COLO668 (cell line): Measurements from ENCODE around the gene ATAD2B.
"Not testable (repeated sequence)": the region's sequence is repeated elsewhere in the genome, so short reads cannot be mapped to it uniquely, and the experiment has no call there.

ENCODE experiments used
- DNase-seq: peaks from one replicate; lab custom pipeline; 2025; ENCODE audit not compliant: unreplicated experiment; lab: John Stamatoyannopoulos, UW

Gene ATAD2B

GRCh38 chr2:23751747-23752265, 175.1 kb downstream of the ATAD2B start:
- no peak for DNase-seq

DNA sequence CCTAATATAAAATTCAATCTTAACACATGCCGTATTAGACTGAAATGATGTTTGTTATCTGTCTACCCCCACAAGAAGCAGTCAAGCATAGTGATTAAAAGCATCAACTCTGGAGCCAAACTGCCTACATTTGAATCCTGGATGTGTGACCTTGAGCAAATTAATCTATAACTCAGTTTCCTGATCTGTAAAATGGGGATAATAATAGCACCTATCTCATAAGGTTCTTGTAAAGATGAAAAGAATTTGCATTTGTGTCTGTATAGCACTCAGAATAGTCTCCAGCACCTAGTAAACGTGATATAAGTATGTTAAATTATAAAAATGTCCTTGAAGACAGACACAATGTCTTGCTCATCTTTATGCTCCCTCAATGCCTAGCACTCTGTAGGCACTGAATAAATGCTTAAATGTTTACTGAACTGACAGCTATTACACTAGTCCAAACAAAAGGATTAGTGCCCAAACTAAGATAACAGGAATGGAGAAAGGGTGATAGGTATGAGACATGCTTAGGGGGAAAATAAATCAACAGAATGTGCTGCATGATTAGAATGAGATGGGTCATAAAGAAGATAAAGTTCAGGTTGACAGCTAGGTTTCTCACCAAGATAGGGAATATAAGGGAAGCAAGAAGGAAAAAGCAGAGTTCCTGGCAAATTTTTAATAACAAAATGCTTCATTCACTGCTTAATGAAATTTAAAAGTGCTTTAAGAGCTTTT, 180.6 kb downstream of the ATAD2B start:
- no peak for DNase-seq

DNA sequence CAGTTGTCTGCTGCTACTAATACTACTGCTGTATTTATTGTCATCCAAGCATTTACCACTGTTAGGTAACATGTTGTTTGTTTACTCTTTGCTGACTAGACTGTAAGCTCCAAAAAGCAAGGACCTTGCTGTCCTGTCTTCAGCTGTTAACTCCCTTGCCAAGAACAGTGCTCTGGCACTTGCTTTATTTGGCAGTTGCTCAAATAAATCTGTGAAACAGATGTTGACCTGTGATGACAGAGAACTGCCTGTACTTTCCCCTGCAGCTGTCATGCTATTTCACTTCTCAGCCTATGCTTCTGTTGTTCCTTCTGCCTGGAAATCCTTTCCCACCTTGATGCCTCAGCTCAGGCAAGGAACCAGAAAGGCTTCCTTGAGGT, 181.2 kb downstream of the ATAD2B start:
- no peak for DNase-seq

- no peak for DNase-seq
Observed at GRCh38 chr2:23745068-23745725, 181.7 kb downstream of the ATAD2B start.

DNA sequence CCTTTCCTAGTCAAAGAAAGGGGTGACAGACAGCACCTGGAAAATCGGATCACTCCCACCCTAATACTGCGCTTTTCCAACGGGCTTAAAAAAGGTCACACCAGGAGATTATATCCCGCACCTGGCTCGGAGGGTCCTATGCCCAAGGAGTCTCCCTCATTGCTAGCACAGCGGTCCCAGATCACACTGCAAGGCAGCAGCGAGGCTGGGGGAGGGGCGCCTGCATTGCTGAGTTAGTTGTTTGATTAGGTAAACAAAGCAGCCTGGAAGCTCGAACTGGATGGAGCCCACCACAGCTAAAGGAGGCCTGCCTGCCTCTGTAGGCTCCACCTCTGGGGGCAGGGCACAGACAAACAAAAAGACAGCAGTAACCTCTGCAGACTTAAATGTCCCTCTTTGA, 190.1 kb downstream of the ATAD2B start:
- DNase-seq: not testable (repeated sequence)

- DNase-seq: no peak
Observed at GRCh38 chr2:23734416-23734815, 192.5 kb downstream of the ATAD2B start.

DNA sequence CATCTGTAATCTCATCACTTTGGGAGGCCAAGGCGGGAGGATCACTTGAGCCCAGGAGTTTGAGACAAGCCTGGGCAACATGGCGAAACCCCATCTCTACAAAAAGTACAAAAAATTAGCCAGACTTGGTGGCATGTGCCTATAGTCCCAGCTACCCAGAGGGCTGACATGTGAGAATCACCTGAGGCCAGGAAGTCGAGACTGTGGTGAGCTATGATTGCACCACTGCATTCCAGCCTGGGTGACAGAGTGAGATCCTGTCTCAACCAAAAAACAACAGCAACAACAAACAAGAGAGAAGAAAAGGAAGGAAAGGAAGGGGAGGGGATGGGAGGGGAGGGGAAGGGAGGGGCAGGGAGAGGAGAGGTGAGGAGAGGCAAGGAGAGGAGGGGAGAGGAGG, 203.9 kb downstream of the ATAD2B start:
- DNase-seq: not testable (repeated sequence)

DNA sequence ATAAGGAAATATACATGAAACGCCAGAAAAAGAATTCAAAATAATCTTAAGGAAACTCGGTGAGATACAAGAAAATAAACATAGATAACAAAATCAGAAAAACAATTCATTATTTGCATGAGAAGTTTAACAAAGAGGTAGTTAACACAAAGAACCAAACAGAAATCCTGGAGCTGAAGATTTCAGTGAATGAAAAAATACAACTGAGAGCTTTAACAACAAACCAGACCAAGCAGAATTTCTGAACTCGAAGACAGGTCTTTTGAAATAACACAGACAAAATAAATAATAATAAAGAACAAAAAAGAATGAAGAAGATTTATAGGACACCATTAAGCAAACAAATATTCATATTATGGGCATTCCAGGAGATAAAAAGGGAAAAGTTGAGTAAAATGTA, 204.7 kb downstream of the ATAD2B start:
- no peak for DNase-seq

GRCh38 chr2:23721454-23721826, 205.5 kb downstream of the ATAD2B start:
- no peak for DNase-seq

DNA sequence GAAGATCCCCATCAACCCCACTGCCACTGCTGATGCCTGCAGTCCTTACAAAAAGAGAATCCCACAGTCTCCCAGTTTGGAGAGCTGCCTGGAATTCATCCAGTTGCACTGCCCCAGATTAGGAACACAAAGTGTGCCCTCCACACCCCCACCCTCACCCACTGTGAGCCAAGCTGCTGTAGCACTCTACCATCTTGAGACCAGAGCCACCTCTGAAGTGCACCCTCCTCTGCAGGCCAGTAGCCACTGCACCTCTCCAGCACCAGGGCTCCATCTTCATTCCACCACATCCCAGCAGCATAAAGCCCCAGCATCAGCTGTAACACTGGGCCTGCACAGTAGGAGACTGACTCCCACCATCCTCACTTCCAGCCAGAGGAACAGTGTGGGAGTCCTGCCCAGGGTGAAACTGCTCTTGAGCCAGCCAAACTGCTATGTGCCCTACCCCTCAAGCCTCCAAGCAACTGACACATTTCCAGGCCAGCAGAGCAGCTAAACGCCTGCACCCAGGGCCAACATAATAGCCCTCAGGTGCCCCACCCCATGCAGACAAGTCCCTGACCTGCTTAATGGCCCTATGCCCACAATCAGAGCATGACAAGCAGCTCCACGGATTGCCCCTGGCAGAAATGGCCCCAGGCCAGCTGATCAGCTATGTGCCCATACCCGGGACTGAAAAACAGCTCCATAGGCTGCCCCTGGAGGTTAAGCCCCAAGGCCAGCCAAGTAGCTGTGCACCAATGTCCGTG, 206.0 kb downstream of the ATAD2B start:
- DNase-seq: no peak

DNA sequence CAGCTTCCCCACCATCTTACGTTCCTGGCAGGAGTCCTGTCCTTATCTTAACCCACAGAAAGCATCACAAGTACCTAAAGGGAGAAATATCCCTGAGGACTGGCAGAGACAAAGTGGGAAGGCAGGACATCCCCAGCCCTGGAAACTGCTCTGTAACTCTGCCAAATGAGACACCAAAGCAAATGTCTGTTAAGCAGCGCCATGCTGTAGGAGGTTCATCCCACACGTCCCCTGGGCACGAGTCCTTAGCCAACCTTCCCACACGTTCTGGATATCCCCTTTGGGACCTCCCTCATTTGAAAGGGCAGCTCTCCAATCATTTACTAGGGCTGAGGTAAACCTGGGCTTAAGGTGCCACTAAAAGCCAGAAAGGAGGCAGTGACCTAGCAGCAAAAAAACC, 207.2 kb downstream of the ATAD2B start:
- DNase-seq: no peak

DNA sequence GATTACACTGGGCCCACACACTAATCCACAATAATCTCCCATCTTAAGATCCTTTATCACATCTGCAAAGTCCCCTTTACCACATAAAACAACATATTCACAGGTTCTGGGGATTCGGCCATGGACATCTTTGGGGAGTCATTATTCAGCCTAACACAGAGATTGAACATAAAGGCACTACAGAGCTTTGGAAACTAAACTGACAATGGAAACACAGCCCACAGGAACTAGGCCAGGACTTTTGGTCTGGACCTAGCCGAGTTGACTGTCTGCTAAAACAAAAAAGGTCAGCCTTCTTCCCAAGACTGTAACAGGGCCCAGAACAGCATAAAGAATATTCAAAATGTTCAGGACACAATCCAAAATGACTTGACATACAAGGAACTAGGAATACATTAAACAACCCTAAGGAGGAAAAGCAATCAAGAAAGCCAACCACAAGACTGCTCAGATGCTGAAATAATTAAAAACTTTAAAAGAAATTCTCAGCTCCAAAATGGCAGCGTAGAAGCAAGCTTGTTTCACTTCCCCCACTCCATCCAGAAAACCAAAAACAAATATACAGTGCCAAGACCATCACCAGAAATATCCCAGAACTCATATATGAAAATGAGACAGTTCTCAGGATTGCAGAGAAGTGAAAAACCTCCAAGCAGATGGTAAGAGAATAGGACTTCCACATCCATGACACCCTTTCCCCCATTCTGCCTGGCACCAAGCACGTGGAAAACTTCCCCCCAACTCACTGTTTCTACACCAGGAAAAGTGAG, 207.8 kb downstream of the ATAD2B start:
- DNase-seq: no peak

DNA sequence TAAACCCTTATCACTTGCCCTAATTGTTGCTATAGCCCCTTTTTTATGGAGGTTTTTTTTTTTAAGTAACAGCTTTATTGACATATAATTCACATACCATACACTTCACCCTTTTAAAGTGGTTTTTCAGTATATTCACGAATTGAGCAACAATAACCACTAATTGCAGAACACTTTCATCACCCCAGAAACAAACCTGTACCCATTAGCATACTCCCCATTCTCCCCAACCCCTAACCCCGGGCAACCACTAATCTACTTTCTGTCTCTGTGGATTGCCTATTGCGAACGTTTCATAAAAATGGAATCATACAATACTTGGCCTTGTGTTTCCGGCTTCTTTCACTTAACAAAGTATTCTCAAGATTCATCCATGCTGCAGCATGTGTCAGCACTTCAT, 213.6 kb downstream of the ATAD2B start:
- no peak for DNase-seq

- DNase-seq: no peak
Observed at GRCh38 chr2:23712756-23713151, 214.2 kb downstream of the ATAD2B start.

DNA sequence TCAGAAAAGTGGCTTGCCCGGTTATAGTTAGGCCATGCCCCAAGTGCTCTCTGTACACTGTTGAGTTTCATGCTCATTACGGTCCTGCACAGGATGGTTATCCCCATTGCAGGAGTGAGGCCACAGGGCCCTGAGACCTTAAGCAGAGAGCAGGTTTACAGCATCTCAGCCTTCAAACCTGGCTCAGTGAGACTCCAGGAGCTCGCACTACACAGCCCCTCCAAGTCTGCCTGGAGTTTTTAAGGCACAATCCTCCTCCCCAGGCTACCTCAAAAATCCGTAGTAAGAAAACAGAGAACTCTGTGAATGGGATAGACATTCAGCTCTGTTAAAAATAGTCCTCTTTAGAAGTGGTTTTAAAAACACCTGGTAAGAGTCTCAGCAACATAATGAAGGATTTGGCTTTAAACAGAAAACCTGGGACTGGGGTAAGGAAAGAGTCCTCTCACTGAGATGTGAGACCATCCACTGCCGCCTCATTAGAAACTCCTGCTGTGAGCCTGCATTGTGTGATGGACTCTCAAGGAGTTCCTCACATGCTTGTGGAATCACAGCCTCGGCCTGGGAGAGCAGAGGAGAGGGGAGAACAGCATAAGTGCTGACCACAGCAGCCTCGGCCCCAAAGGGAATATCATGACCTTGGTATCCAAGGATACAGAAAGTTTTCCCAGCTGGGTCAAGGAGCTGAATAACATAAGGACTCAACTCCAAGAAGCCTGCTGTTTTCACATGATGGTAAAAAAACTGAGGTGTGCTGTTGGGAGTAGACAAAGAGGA, 214.8 kb downstream of the ATAD2B start:
- DNase-seq: no peak

DNA sequence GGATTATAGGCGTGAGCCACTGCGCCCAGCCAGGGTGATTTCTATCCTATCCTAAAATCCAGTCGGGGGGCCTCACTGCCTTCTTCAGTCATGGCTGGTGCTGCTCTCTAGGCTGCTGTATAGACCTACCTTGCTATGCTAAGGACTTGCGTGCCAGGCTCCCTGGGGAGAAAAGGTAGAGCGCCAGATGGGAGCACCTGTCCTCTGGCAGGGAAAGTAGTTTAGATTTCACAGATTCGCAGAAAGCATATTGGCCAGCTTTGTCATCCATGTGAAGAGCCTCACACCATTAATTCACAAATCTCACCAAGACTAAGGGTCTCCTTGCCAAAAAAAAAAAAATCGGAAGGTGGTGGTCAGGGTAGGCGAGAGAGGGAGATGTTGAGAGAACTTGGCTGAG, 217.6 kb downstream of the ATAD2B start:
- no peak for DNase-seq

GRCh38 chr2:23708771-23709170, 218.2 kb downstream of the ATAD2B start:
- no peak for DNase-seq

- DNase-seq: no peak
Observed at GRCh38 chr2:23707096-23707495, 219.8 kb downstream of the ATAD2B start.

- no peak for DNase-seq
Observed at GRCh38 chr2:23706613-23707078, 220.3 kb downstream of the ATAD2B start.
